GM23248 (cell line): ENCODE results near the gene RFX8.

Experiments
- EZH2 ChIP-seq: fragments of 200-600 bp; sonication (generic); IDR thresholded peaks from 2 replicates; pipeline ENCODE4 v1.6.1; 2018; ENCODE audit warnings: antibody characterized with exemption, mild to moderate bottlenecking; ENCODE audit not compliant: insufficient read depth, poor library complexity, severe bottlenecking
- EZH2phosphoT487 ChIP-seq: fragments of 200-600 bp; sonication (generic); IDR thresholded peaks from 2 replicates; pipeline ENCODE4 v1.6.1; 2018; ENCODE audit warnings: antibody characterized with exemption, moderate library complexity, mild to moderate bottlenecking, low read depth; ENCODE audit not compliant: insufficient read depth

DNA sequence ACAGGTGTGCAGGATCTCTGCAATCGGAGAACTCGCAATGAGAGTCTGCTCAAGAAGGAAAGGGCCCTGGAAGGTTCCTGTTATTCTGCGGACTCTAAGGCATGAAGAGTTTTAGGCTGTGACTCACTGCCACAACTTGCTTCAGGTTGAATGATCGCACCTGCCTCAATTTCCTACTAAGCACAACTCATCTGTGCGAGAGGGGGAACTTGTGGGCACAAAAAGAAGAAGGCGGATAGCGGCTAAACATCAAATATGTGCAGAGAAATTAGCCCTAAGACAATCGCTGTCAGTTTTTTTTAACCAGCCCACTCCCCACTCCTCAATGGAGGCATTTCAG is 73.6 kb downstream of the RFX8 start:
- TF ChIP-seq EZH2 (no peak), EZH2phosphoT487 (no peak)
